Astrocyte (in vitro differentiated cells and primary cell): ENCODE data around the gene INPP5A. TPM values are rescaled to one million over a fixed set of nuclear protein-coding genes. Genes with fewer than 3 reads are reported as not detected.

ENCODE experiments used
- DNase-seq: peaks from one replicate; pipeline ENCODE4 v3.0.0-alpha.2; 2010; ENCODE audit warnings: low read depth
- FAIRE-seq: peaks from 2 replicates; lab custom pipeline; 2011; peaks lifted over from hg19 to GRCh38; lab: Jason Lieb, UNC
- H2AFZ ChIP-seq: 2 replicates; pipeline ENCODE4 v1.6.0; 2012; ENCODE audit warnings: low read depth, low read length, inconsistent platforms
- H3K27ac ChIP-seq: 2 replicates; pipeline ENCODE4 v1.5.1; 2011; ENCODE audit warnings: low read depth, low read length, inconsistent platforms
- H3K27me3 ChIP-seq: 2 replicates; pipeline ENCODE4 v1.6.0; 2011; ENCODE audit warnings: low read length, inconsistent platforms; ENCODE audit not compliant: insufficient read depth
- H3K36me3 ChIP-seq: 2 replicates; pipeline ENCODE4 v1.5.1; 2011; ENCODE audit warnings: low read length, inconsistent platforms; ENCODE audit not compliant: insufficient read depth
- H3K4me1 ChIP-seq: 2 replicates; pipeline ENCODE4 v1.5.1; 2011; ENCODE audit warnings: low read length, inconsistent platforms; ENCODE audit not compliant: insufficient read depth
- H3K4me2 ChIP-seq: 2 replicates; pipeline ENCODE4 v1.6.0; 2012; ENCODE audit warnings: low read length, inconsistent platforms
- H3K4me3 ChIP-seq: 2 replicates; pipeline ENCODE4 v1.5.1; 2011; ENCODE audit warnings: low read depth, mild to moderate bottlenecking, low read length, inconsistent platforms; ENCODE audit not compliant: insufficient read depth
- H3K79me2 ChIP-seq: 2 replicates; pipeline ENCODE4 v1.6.0; 2012; ENCODE audit warnings: mild to moderate bottlenecking, low read length, inconsistent platforms; ENCODE audit not compliant: insufficient read depth
- H3K9ac ChIP-seq: 2 replicates; pipeline ENCODE4 v1.6.0; 2012; ENCODE audit warnings: mild to moderate bottlenecking, low read length, inconsistent platforms
- H3K9me3 ChIP-seq: 2 replicates; pipeline ENCODE4 v1.5.1; 2012; ENCODE audit warnings: low read depth, mild to moderate bottlenecking, low read length, inconsistent platforms; ENCODE audit not compliant: insufficient read depth
- H4K20me1 ChIP-seq: 2 replicates; pipeline ENCODE4 v1.6.0; 2012; ENCODE audit warnings: low read length, inconsistent platforms; ENCODE audit not compliant: insufficient read depth
- H3K27ac Mint-ChIP-seq: one replicate; pipeline ENCODE4 v1.8.0; 2021; ENCODE audit warnings: mild to moderate bottlenecking, mixed read lengths; ENCODE audit not compliant: unreplicated experiment
- H3K27me3 Mint-ChIP-seq: one replicate; pipeline ENCODE4 v1.8.0; 2021; ENCODE audit warnings: low read depth, mixed read lengths; ENCODE audit not compliant: unreplicated experiment
- H3K36me3 Mint-ChIP-seq: one replicate; pipeline ENCODE4 v1.8.0; 2021; ENCODE audit warnings: low read depth, mixed read lengths; ENCODE audit not compliant: unreplicated experiment
- H3K4me1 Mint-ChIP-seq: one replicate; pipeline ENCODE4 v1.8.0; 2021; ENCODE audit warnings: low read depth, mixed read lengths; ENCODE audit not compliant: unreplicated experiment
- H3K4me3 Mint-ChIP-seq: one replicate; pipeline ENCODE4 v1.8.0; 2021; ENCODE audit warnings: mild to moderate bottlenecking, moderate library complexity, mixed read lengths; ENCODE audit not compliant: unreplicated experiment
- H3K9me3 Mint-ChIP-seq: one replicate; pipeline ENCODE4 v1.8.0; 2021; ENCODE audit warnings: mild to moderate bottlenecking, mixed read lengths; ENCODE audit not compliant: unreplicated experiment
- CTCF ChIP-seq: IDR thresholded peaks from 2 replicates; pipeline ENCODE4 v1.5.1; 2011; ENCODE audit warnings: low read depth, mild to moderate bottlenecking, inconsistent platforms, low read length, moderate library complexity; ENCODE audit not compliant: insufficient read depth
- EZH2 ChIP-seq: IDR thresholded peaks from 2 replicates; pipeline ENCODE4 v1.6.1; 2012; ENCODE audit warnings: mild to moderate bottlenecking, low read length, inconsistent platforms; ENCODE audit not compliant: insufficient read depth
- total RNA-seq: library from RNA; stranded (reverse); gene quantifications from 2 replicates; pipeline ENCODE4 v1.2.1, GENCODE V29; 2021

The INPP5A gene
- total RNA-seq, 1 donor from 2014 or later, result 39.1 TPM

GRCh38 chr10:132588301-132589013 lies 50.9 kb downstream of the INPP5A start:
- Histone ChIP-seq H3K27me3 (no peaks in the 10 kb centered on the region), H3K79me2 (peaks cover 94% of the 10 kb centered on the region), H3K4me3 (no peak overlapping the region), H3K4me1 (peaks cover 39% of the 10 kb centered on the region), H3K9me3 (no peaks in the 10 kb centered on the region), H3K36me3 (no peaks in the 10 kb centered on the region), H2AFZ (no peak overlapping the region), H3K27ac (peak overlapping the region; percentile 53), H3K4me2 (peak overlapping the region; percentile 74), H4K20me1 (peaks cover 85% of the 10 kb centered on the region), H3K9ac (peak overlapping the region; percentile 31)
- H3K36me3 Mint-ChIP-seq, result peaks cover 9% of the 10 kb centered on the region
- no peaks in the 10 kb centered on the region for H3K27me3 Mint-ChIP-seq
- no peak for TF ChIP-seq CTCF
- H3K27ac Mint-ChIP-seq, result peak overlapping the region; percentile 29
- DNase-seq, result no peak
- FAIRE-seq, result no peak
- peak overlapping the region; percentile 6 for H3K4me3 Mint-ChIP-seq
- no peaks in the 10 kb centered on the region for H3K9me3 Mint-ChIP-seq
- H3K4me1 Mint-ChIP-seq, result peaks cover 30% of the 10 kb centered on the region

GRCh38 chr10:132589015-132589414 lies 51.4 kb downstream of the INPP5A start:
- H2AFZ ChIP-seq, result no peak overlapping the region
- peaks cover 33% of the 10 kb centered on the region for H3K4me1 ChIP-seq
- peaks cover 85% of the 10 kb centered on the region for H4K20me1 ChIP-seq
- H3K27ac ChIP-seq, result peak overlapping the region; percentile 53
- no peaks in the 10 kb centered on the region for H3K9me3 Mint-ChIP-seq
- H3K4me2 ChIP-seq, result peak overlapping the region; percentile 74
- TF ChIP-seq CTCF (no peak), EZH2 (no peak)
- H3K4me3 ChIP-seq, result no peak overlapping the region
- H3K27me3 ChIP-seq, result no peaks in the 10 kb centered on the region
- no peak overlapping the region for H3K27ac Mint-ChIP-seq
- H3K9ac ChIP-seq, result peak overlapping the region; percentile 31
- H3K9me3 ChIP-seq, result no peaks in the 10 kb centered on the region
- no peaks in the 10 kb centered on the region for H3K36me3 ChIP-seq
- H3K79me2 ChIP-seq, result peaks cover 94% of the 10 kb centered on the region
- FAIRE-seq (no peak), DNase-seq (no peak)
- peaks cover 35% of the 10 kb centered on the region for H3K4me1 Mint-ChIP-seq
- H3K27me3 Mint-ChIP-seq, result no peaks in the 10 kb centered on the region
- peaks cover 9% of the 10 kb centered on the region for H3K36me3 Mint-ChIP-seq
- H3K4me3 Mint-ChIP-seq, result no peak overlapping the region

GRCh38 chr10:132589681-132590080 lies 52.1 kb downstream of the INPP5A start:
- TF ChIP-seq CTCF, result no peak
- TF ChIP-seq EZH2, result no peak
- Mint-ChIP-seq H3K4me1 (peaks cover 40% of the 10 kb centered on the region), H3K27ac (no peak overlapping the region), H3K9me3 (no peaks in the 10 kb centered on the region), H3K4me3 (no peak overlapping the region), H3K36me3 (peaks cover 9% of the 10 kb centered on the region), H3K27me3 (no peaks in the 10 kb centered on the region)
- Histone ChIP-seq H3K4me2 (no peak overlapping the region), H2AFZ (no peak overlapping the region), H3K4me3 (no peak overlapping the region), H3K27ac (no peak overlapping the region), H3K4me1 (peaks cover 31% of the 10 kb centered on the region), H3K27me3 (no peaks in the 10 kb centered on the region), H3K36me3 (no peaks in the 10 kb centered on the region), H3K9me3 (no peaks in the 10 kb centered on the region), H3K79me2 (peaks cover 94% of the 10 kb centered on the region), H3K9ac (no peak overlapping the region), H4K20me1 (peaks cover 89% of the 10 kb centered on the region)
- FAIRE-seq (no peak), DNase-seq (no peak)
